ENCODE results near the gene NKX2-3. TPM values are rescaled to one million over a fixed set of nuclear protein-coding genes. Genes with fewer than 3 reads are reported as not detected.

The NKX2-3 gene
- polyA plus RNA-seq, 2 of the 4 experiments (the other 2 are of a cell fraction) = not detected

DNA sequence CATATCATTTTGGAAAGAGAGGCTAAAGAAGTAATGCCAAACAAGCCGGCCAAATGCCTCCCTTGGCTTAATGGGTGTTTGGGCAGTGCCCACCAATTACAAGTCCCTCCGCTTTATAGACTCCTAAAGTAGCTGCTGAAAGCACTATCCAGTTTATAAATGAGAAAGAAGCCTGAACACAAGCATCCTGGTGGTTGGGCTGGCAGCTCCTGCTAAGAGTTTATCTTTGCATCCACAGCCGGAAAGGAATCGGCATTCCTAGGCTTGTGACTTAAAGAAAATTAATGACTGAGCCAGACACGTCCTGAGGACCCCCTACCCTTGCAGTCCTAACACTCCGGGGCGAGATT lies 13.1 kb upstream of the NKX2-3 start:
- no peak for TF ChIP-seq KDM1A (IDR thresholded peaks at IDR 0.05; ENCODE audit: low read depth)
- no peak for TF ChIP-seq EP300 (IDR thresholded peaks at IDR 0.05)
- no peak for TF ChIP-seq CHD2 (IDR thresholded peaks at IDR 0.05; ENCODE audit: low read length, partially characterized antibody)
- TF ChIP-seq MAZ (IDR thresholded peaks at IDR 0.05; ENCODE audit: borderline replicate concordance, low read depth, low read length) = no peak
- Histone ChIP-seq H3K27ac (no peak overlapping the region), H3K4me3 (no peak overlapping the region), H3K9me3 (no peaks in the 10 kb centered on the region), H3K4me1 (no peaks in the 10 kb centered on the region), H3K4me2 (no peak overlapping the region)
- CTCF ChIA-PET = no interaction called here
- ATAC-seq (no peak), DNase-seq (ENCODE audit: low read depth in 1 of 2, low spot score in 1 of 2) (no peak), FAIRE-seq (no peak)
- POLR2A ChIA-PET = no interaction called here
- 74% methylated on average over 7 of the region's 7 CpGs for WGBS (ENCODE audit: missing lambda C conversion rate)

DNA sequence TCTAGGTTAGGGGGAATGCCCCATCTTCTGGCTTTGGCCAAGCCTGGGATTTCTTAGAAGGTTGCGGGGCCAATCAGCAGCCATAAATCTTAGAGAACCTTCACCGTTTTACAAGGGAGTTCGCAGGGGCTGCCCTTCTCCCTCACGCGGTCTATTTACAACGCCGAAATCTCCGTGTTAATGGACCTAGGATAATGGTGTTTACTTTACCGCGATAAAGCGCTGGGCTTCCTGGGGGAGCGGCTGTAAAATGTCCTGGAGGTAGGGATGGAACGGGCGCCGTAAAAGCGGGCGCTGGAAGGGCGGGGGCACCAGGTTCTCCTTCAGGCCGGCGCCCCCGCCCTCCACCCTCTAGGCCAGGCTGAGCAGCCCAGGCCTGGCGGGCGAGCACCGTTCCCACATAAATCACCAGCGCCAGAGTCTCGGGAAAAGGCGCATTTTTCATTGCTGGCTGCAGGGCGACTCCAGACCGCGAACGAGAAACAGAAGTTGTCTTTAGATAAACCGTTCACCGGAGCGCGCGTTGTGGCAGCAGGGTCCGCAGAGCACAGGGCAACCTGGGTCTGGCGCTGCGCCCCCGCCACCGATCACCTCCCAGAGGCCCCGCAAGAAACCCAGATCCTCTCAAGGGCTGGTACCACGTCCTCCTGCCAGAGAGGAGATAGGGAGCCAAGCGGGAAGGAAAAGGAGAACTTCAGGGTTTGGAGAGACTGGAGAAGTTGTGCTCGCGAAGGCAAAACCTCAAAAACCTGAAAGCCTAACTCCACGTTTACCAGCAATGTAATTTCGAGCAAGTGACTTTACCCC lies 12.5 kb upstream of the NKX2-3 start:
- no peak overlapping the region for H3K4me3 ChIP-seq
- no peak overlapping the region for H3K27ac ChIP-seq
- WGBS (ENCODE audit: missing lambda C conversion rate) = 68% methylated on average over 48 of the region's 48 CpGs
- POLR2A ChIA-PET = no interaction called here
- CTCF ChIA-PET = interaction anchor here (1.0 to 1.5 kb wide), 4 partner anchors 8 to 41 kb away, joined by 3 to 4 read pairs (median 4); no protein-coding TSS in a partner anchor
- no peaks in the 10 kb centered on the region for H3K9me3 ChIP-seq
- FAIRE-seq (no peak), ATAC-seq (no peak), DNase-seq (ENCODE audit: low read depth in 1 of 2, low spot score in 1 of 2) (no peak)
- H3K4me2 ChIP-seq = no peak overlapping the region
- TF ChIP-seq FOXS1 (CRISPR knock-in tag; IDR thresholded peaks at IDR 0.05) (no peak), PBX3 (IDR thresholded peaks at IDR 0.05) (no peak), CHD2 (IDR thresholded peaks at IDR 0.05; ENCODE audit: low read length, partially characterized antibody) (no peak), SREBF2 (IDR thresholded peaks at IDR 0.05) (no peak), EHMT2 (IDR thresholded peaks at IDR 0.05; ENCODE audit: low read depth) (no peak), ELK1 (IDR thresholded peaks at IDR 0.05; ENCODE audit: low read depth, low read length) (no peak), SMC3 (IDR thresholded peaks at IDR 0.05) (no peak), MAZ (IDR thresholded peaks at IDR 0.05; ENCODE audit: borderline replicate concordance, low read depth, low read length) (no peak), MAX (IDR thresholded peaks at IDR 0.05) (no peak), BHLHE40 (IDR thresholded peaks at IDR 0.05; ENCODE audit: low read depth, low read length) (no peak), RAD21 (conservative IDR thresholded peaks at IDR 0.05 in 1 of 2, IDR thresholded peaks at IDR 0.05 in 1 of 2) (no peak), RARB (CRISPR knock-in tag; IDR thresholded peaks at IDR 0.05) (no peak), HOXA7 (CRISPR knock-in tag; IDR thresholded peaks at IDR 0.05) (no peak), MYC (IDR thresholded peaks at IDR 0.05; ENCODE audit: borderline replicate concordance, low read length) (no peak), CHD4 (IDR thresholded peaks at IDR 0.05; ENCODE audit: borderline replicate concordance) (no peak), ZFP36 (IDR thresholded peaks at IDR 0.05; ENCODE audit: borderline replicate concordance, partially characterized antibody) (no peak), RNF2 (IDR thresholded peaks at IDR 0.05; ENCODE audit: borderline replicate concordance, low read depth) (no peak), FOSL2 (IDR thresholded peaks at IDR 0.05) (no peak), FOSL2 (CRISPR knock-in tag; IDR thresholded peaks at IDR 0.05) (no peak)
- TF ChIP-seq, protein P1, sequence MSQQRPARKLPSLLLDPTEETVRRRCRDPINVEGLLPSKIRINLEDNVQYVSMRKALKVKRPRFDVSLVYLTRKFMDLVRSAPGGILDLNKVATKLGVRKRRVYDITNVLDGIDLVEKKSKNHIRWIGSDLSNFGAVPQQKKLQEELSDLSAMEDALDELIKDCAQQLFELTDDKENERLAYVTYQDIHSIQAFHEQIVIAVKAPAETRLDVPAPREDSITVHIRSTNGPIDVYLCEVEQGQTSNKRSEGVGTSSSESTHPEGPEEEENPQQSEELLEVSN (IDR thresholded peaks at IDR 0.05; ENCODE audit: borderline replicate concordance, low read depth) = no peak
- TF ChIP-seq, protein P2, sequence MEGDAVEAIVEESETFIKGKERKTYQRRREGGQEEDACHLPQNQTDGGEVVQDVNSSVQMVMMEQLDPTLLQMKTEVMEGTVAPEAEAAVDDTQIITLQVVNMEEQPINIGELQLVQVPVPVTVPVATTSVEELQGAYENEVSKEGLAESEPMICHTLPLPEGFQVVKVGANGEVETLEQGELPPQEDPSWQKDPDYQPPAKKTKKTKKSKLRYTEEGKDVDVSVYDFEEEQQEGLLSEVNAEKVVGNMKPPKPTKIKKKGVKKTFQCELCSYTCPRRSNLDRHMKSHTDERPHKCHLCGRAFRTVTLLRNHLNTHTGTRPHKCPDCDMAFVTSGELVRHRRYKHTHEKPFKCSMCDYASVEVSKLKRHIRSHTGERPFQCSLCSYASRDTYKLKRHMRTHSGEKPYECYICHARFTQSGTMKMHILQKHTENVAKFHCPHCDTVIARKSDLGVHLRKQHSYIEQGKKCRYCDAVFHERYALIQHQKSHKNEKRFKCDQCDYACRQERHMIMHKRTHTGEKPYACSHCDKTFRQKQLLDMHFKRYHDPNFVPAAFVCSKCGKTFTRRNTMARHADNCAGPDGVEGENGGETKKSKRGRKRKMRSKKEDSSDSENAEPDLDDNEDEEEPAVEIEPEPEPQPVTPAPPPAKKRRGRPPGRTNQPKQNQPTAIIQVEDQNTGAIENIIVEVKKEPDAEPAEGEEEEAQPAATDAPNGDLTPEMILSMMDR (IDR thresholded peaks at IDR 0.05) = no peak
- H3K4me1 ChIP-seq = no peaks in the 10 kb centered on the region

Data from A549 (cell line).